Melanocyte of skin (primary cell): Measurements from ENCODE around the gene HSF4. TPM values are rescaled to one million over a fixed set of nuclear protein-coding genes. Genes with fewer than 3 reads are reported as not detected.

Experiments
- small RNA-seq, 2 donors: library from RNA; depleted of rRNA; stranded (forward); fragments of <200 nt; gene quantifications; one replicate each; pipeline ENCODE3, GENCODE V24; 2012
- total RNA-seq, 2 donors: library from RNA; depleted of rRNA; stranded (reverse); fragments of >200 nt; gene quantifications; 2 replicates each; pipeline ENCODE4 v1.2.3, GENCODE V29; 2012

The HSF4 gene
- total RNA-seq = 10 to 100 TPM; 27.6 to 66.4 TPM

GRCh38 chr16:67164599-67165061 lies at the start of gene HSF4:
Gene HSF4, plus strand, starts transcription at chr16:67164745. Its CDS starts 67 bp downstream, at chr16:67164812.

GRCh38 chr16:67150833-67151396 lies 13.6 kb upstream of the HSF4 start, which contains the start of gene B3GNT9:
Gene B3GNT9, minus strand, starts transcription at chr16:67150998. Its CDS starts 513 bp downstream, at chr16:67150485.

DNA sequence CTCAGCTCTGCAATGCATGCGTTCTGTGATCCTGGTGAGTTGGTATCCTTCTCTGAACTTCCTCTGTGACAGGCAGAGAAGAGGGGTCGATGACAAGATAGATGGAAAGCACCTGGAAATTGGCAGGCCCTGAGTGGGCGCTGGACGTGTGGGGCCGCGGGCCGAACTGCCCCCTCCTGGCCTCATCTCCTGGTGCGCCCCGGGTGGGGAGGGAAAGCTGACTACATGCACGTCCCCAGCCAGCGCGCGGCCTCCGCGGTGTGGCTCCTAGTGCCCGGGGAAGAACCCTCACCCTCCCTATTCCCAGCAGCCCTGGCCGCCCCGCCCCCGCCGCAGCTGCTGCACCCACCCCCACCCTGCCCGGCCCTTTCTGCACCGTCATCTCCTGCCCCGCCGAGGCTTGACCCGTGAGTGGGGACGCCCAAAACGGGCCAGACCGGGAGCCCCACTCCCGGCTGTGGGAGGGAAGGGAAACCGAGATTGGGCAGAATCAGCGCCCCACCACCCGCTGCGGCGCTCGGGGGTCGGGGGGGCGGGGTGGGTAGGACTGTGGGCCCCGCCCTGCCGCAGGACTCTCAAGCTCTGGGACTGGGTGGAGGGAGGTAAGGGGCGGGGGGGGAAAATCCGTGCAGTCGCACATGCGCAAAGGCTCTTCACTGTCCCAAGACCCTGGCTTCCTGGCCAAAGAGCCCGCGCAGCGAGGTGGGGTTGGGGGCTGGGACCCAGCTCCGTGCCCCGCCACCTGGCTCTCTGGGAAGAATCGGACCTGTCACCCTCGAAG lies 5.8 kb downstream of the HSF4 start, which contains the start of gene NOL3:
NOL3 (plus strand) TSS at position 371 of the 781 bp plus-strand sequence.

GRCh38 chr16:67183627-67184452 lies 19.3 kb downstream of the HSF4 start, which contains the start of gene MATCAP1:
Gene MATCAP1, minus strand, starts transcription at chr16:67183963. Its CDS starts 3,353 bp downstream, at chr16:67180610.

GRCh38 chr16:67190041-67190440 lies 25.5 kb downstream of the HSF4 start, which contains the start of gene EXOC3L1:
Gene EXOC3L1, minus strand, starts transcription at chr16:67190136. Its CDS starts 460 bp downstream, at chr16:67189676.

DNA sequence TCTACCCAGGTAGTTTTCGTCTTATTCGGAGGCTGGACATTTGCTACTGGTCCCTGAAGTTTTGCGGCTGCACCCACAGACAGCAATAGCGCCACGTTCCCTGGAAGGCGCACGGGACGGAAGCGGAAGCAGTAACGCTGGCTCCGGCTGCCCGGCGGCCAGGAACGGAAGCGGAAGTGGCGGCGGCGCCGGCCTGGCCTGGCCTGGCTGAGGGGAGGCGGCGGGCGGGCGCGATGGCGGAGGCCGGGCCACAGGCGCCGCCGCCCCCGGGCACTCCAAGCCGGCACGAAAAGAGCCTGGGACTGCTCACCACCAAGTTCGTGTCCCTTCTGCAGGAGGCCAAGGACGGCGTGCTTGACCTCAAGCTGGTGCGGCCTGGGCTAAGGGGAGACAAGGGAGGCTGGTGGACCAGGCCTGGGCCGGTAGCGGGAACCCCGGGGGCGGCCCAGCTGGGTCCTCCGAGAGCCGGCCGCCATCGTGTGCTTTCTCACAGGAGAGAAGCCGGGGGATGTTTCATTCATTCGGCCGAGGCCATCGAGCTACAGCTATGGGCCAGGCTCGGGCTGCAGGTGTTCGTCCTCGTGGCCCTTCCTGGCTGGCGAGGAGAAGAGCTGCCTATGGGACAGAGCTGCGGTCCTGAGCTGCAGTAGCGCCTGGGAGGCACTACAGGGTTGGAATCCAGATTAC lies 27.6 kb downstream of the HSF4 start, which contains the start of gene E2F4:
E2F4 (plus strand) TSS at position 161 of the 687 bp plus-strand sequence; CDS start at position 234, 73 bp downstream.

DNA sequence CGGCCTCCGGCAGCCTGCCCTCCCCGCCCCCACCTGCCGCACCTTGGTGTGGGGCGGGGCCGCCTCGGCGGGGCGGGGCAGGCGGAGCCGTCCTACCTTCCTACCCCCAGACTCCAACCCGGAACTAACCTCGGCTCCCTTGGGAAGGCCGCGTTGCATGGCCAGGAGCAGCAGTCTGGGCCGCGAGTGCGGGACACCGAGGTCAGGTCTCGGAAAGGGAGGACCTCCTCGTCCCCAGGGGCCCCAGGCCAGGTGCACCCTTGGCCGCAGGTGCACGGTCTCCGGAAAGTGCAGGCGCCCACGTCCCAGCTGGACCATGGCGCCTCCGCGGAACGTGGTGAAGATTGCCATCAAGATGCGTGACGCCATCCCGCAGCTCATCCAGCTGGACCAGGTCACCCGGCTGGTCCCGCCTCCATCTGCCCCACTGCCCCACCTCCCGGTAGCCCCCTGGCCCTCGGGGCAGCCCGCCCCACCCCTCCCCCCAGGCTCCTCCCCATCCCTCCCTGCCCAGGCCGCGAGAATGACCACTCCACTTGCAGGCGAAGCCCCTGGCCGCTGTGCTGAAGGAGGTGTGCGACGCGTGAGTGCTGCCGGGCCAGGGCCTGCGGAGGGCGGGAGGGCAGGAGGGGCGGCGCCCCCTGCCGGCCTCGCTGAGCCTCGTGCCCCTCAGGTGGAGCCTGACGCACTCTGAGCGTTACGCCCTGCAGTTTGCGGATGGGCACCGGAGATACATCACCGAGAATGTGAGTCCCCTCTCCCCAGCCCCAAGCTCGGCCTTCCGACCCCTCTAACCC lies 34.7 kb downstream of the HSF4 start, which contains the start of gene ELMO3:
ELMO3 (plus strand) TSS at position 121 of the 797 bp plus-strand sequence; CDS start at position 317, 196 bp downstream.

Small RNAs within 50 kb of the gene (small RNA-seq; reads per million reads assigned to genes)
- 2.7 to 5.8 reads per million in 2 donors for gene MIR328

Other genes with a start within 250 kb of the HSF4 start
- gene CDH16, start 245.9 kb upstream of the HSF4 start, total RNA-seq = not detected
- under 1 TPM in 1 of 2 donors, not detected in 1; 0.33 TPM for gene RRAD, start 239.2 kb upstream of the HSF4 start, total RNA-seq
- 100 to 1,000 TPM; 123 to 191 TPM for gene CIAO2B, start 230.3 kb upstream of the HSF4 start, total RNA-seq
- 10 to 100 TPM; 23.0 to 25.1 TPM for gene CES2, start 229.2 kb upstream of the HSF4 start, total RNA-seq
- 1 to 10 TPM in 1 of 2 donors, under 1 TPM in 1; under 0.01 to 1.0 TPM for gene CES3, start 203.5 kb upstream of the HSF4 start, total RNA-seq
- 1 to 10 TPM in 1 of 2 donors, under 1 TPM in 1; 0.69 to 1.3 TPM for gene CES4A, start 176.2 kb upstream of the HSF4 start, total RNA-seq
- gene CBFB, start 135.6 kb upstream of the HSF4 start, total RNA-seq = 100 to 1,000 TPM in 1 of 2 donors, 10 to 100 TPM in 1; 81.2 to 118 TPM
- gene PHAF1, start 54.8 kb upstream of the HSF4 start, total RNA-seq = 10 to 100 TPM; 16.5 to 17.3 TPM
- gene B3GNT9, start 13.7 kb upstream of the HSF4 start, total RNA-seq = 10 to 100 TPM; 11.3 to 14.8 TPM
- 10 to 100 TPM; 23.1 to 24.0 TPM for gene TRADD, start 4.8 kb upstream of the HSF4 start, total RNA-seq
- gene FBXL8, start 4.8 kb upstream of the HSF4 start, total RNA-seq = 10 to 100 TPM; 11.3 to 13.8 TPM
- gene NOL3, start 5.8 kb downstream of the HSF4 start, total RNA-seq = 10 to 100 TPM; 11.7 to 13.3 TPM
- gene MATCAP1, start 19.2 kb downstream of the HSF4 start, total RNA-seq = 10 to 100 TPM; 16.0 to 16.2 TPM
- not detected for gene EXOC3L1, start 25.4 kb downstream of the HSF4 start, total RNA-seq
- 10 to 100 TPM; 54.0 to 81.6 TPM for gene E2F4, start 27.4 kb downstream of the HSF4 start, total RNA-seq
- under 1 TPM; under 0.01 to 0.33 TPM for gene ELMO3, start 34.4 kb downstream of the HSF4 start, total RNA-seq
- gene TMEM208, start 62.4 kb downstream of the HSF4 start, total RNA-seq = 10 to 100 TPM; 27.6 to 28.9 TPM
- 10 to 100 TPM; 12.0 to 32.3 TPM for gene FHOD1, start 82.7 kb downstream of the HSF4 start, total RNA-seq
- gene SLC9A5, start 84.2 kb downstream of the HSF4 start, total RNA-seq = under 1 TPM; 0.67 to 0.69 TPM
- gene PLEKHG4, start 114.8 kb downstream of the HSF4 start, total RNA-seq = 10 to 100 TPM in 1 of 2 donors, 1 to 10 TPM in 1; 8.7 to 23.1 TPM
- gene KCTD19, start 162.0 kb downstream of the HSF4 start, total RNA-seq = under 1 TPM in 1 of 2 donors, not detected in 1; 0.33 TPM
- gene LRRC36, start 162.1 kb downstream of the HSF4 start, total RNA-seq = under 1 TPM in 1 of 2 donors, not detected in 1; 0.34 TPM
- gene TPPP3, start 228.8 kb downstream of the HSF4 start, total RNA-seq = under 1 TPM in 1 of 2 donors, not detected in 1; under 0.01 TPM